HCT116 (cell line): Measurements from ENCODE around the gene ACAP2. TPM values are rescaled to one million over a fixed set of nuclear protein-coding genes. Genes with fewer than 3 reads are reported as not detected.

Source experiments
- ATAC-seq: fragments of 200-7000 bp; cut with Tn5 transposase; 2 replicates; pipeline ENCODE4 v1.9.1; 2020; ENCODE audit warnings: mild to moderate bottlenecking, moderate library complexity
- BruUV-seq: library from RNA; stranded (reverse); fragments of 400-500 nt; replicated peaks from 2 replicates; lab custom pipeline; 2021; lab: Mats Ljungman, UMichigan
- CTCF ChIA-PET: fragments of 300-600 bp; sonication (Branson Sonifier 250); formaldehyde crosslinking; loops from one replicate; lab custom pipeline; 2021; ENCODE audit warnings: antibody characterized with exemption; lab: Charles Lee
- POLR2A ChIA-PET: fragments of 300-600, 350-600 bp; sonication (Branson Sonifier 250); formaldehyde crosslinking; loops from one replicate; lab custom pipeline; 2021; ENCODE audit warnings: antibody characterized with exemption; lab: Charles Lee
- RAD21 ChIA-PET, 2 experiments: fragments of 300-600 bp; sonication (Branson Sonifier 250); formaldehyde crosslinking; loops; one replicate each; lab custom pipeline; 2023; ENCODE audit warnings: low total read pairs in 2 of 2; ENCODE audit not compliant: uncharacterized antibody in 2 of 2, unreplicated experiment in 2 of 2, low non-redundant PET in 1 of 2; lab: Charles Lee
- DNase-seq: peaks from one replicate; pipeline ENCODE4 v3.0.0-alpha.2; 2010; ENCODE audit warnings: low read depth, low spot score
- H2AFZ ChIP-seq: fragments of 200-600 bp; shearing (Covaris generic), sonication (generic); 2 replicates; pipeline ENCODE4 v1.6.1; 2017; ENCODE audit warnings: low read depth, mixed run types, mixed read lengths, antibody characterized with exemption, low read length; ENCODE audit not compliant: poor library complexity, severe bottlenecking
- H3K27ac ChIP-seq: 2 replicates; pipeline ENCODE4 v1.5.1; 2012; ENCODE audit warnings: low read depth, low read length
- H3K27me3 ChIP-seq: fragments of 200-600 bp; sonication (generic); 2 replicates; pipeline ENCODE4 v1.6.1; 2016; ENCODE audit warnings: mixed run types, low read length, mixed read lengths; ENCODE audit not compliant: insufficient read depth
- H3K36me3 ChIP-seq, 2 experiments: fragments of 200-500 bp in 1 of 2; fragments of 200-600 bp in 1 of 2; sonication (Bioruptor generic) in 1 of 2; sonication (generic) in 1 of 2; 2 replicates each; pipeline versions ENCODE4 v1.5.1 to v1.6.1; 2014 to 2016; ENCODE audit warnings: low read length in 2 of 2, inconsistent platforms in 1 of 2, mixed read lengths in 1 of 2, mixed run types in 1 of 2; ENCODE audit not compliant: insufficient read depth in 2 of 2, control insufficient read depth in 1 of 2
- H3K4me1 ChIP-seq, 2 experiments: fragments of 200-600 bp in 1 of 2; sonication (generic) in 1 of 2; 2 replicates each; pipeline versions ENCODE4 v1.5.1 to v1.6.1; 2012 to 2017; ENCODE audit warnings: low read length in 2 of 2, inconsistent platforms in 1 of 2, mild to moderate bottlenecking in 1 of 2, mixed read lengths in 1 of 2, mixed run types in 1 of 2, moderate library complexity in 1 of 2; ENCODE audit not compliant: insufficient read depth in 2 of 2, control insufficient read depth in 1 of 2
- H3K4me2 ChIP-seq: fragments of 200-600 bp; sonication (generic); 2 replicates; pipeline ENCODE4 v1.6.1; 2017; ENCODE audit warnings: mixed run types, low read length, mixed read lengths
- H3K4me3 ChIP-seq, 2 experiments: fragments of 200-600 bp in 1 of 2; sonication (generic) in 1 of 2; replicated peaks in 1 of 2; 2 replicates each; pipeline ENCODE4 v1.5.1; 2011 to 2016; ENCODE audit warnings: low read length in 2 of 2, control low read depth in 1 of 2, low read depth in 1 of 2, mild to moderate bottlenecking in 1 of 2, mixed read lengths in 1 of 2, mixed run types in 1 of 2
- H3K79me2 ChIP-seq: fragments of 200-600 bp; sonication (generic); 2 replicates; pipeline ENCODE4 v1.6.1; 2017; ENCODE audit warnings: mild to moderate bottlenecking, mixed run types, low read length, moderate library complexity, mixed read lengths; ENCODE audit not compliant: insufficient read depth
- H3K9ac ChIP-seq: fragments of 200-600 bp; sonication (generic); 2 replicates; pipeline ENCODE4 v1.6.1; 2016; ENCODE audit warnings: low read length, mixed read lengths
- H3K9me2 ChIP-seq: fragments of 200-600 bp; sonication (generic), shearing (Covaris generic); 2 replicates; pipeline ENCODE4 v1.6.1; 2017; ENCODE audit warnings: mixed run types, mild to moderate bottlenecking, moderate library complexity; ENCODE audit not compliant: insufficient read depth
- H3K9me3 ChIP-seq, 2 experiments: fragments of 200-500 bp in 1 of 2; fragments of 200-600 bp in 1 of 2; sonication (Bioruptor generic) in 1 of 2; sonication (generic) in 1 of 2; 2 replicates each; pipeline ENCODE4 v1.6.1; 2014 to 2017; ENCODE audit warnings: low read length in 2 of 2, mixed read lengths in 2 of 2, inconsistent platforms in 1 of 2, low read depth in 1 of 2, mild to moderate bottlenecking in 1 of 2, mixed run types in 1 of 2, moderate library complexity in 1 of 2; ENCODE audit not compliant: control insufficient read depth in 1 of 2, insufficient read depth in 1 of 2
- H4K20me1 ChIP-seq: fragments of 200-600 bp; sonication (generic), shearing (Covaris generic); 2 replicates; pipeline ENCODE4 v1.6.1; 2017; ENCODE audit warnings: mixed run types, mild to moderate bottlenecking, moderate library complexity; ENCODE audit not compliant: insufficient read depth
- ATF3 ChIP-seq: IDR thresholded peaks from 2 replicates; pipeline ENCODE4 v1.6.1; 2012
- CBX3 ChIP-seq: IDR thresholded peaks from 2 replicates; pipeline ENCODE4 v1.6.1; 2012; ENCODE audit warnings: low read depth
- CEBPB ChIP-seq: IDR thresholded peaks from 2 replicates; pipeline ENCODE4 v1.6.1; 2012; ENCODE audit warnings: low read depth
- ELF1 ChIP-seq: IDR thresholded peaks from 2 replicates; pipeline ENCODE4 v1.6.1; 2012; ENCODE audit warnings: low read depth, borderline replicate concordance
- EZH2 ChIP-seq: fragments of 200-600 bp; sonication (generic); IDR thresholded peaks from 2 replicates; pipeline ENCODE4 v1.6.1; 2017; ENCODE audit warnings: antibody characterized with exemption, mixed run types
- FOSL1 ChIP-seq: IDR thresholded peaks from 2 replicates; pipeline ENCODE4 v1.6.1; 2012; ENCODE audit warnings: low read depth
- POLR2A ChIP-seq: IDR thresholded peaks from 2 replicates; pipeline ENCODE4 v1.7.0; 2011; ENCODE audit warnings: borderline replicate concordance; ENCODE audit not compliant: insufficient read depth, insufficient read length; ENCODE audit errors: extremely low read depth
- SIN3A ChIP-seq: IDR thresholded peaks from 2 replicates; pipeline ENCODE4 v1.6.1; 2012; ENCODE audit warnings: low read depth
- SP1 ChIP-seq: IDR thresholded peaks from 2 replicates; pipeline ENCODE4 v1.6.1; 2012; ENCODE audit warnings: low read depth
- TCF7L2 ChIP-seq: IDR thresholded peaks from 2 replicates; pipeline ENCODE4 v1.7.0; 2011; ENCODE audit warnings: borderline replicate concordance, inconsistent platforms; ENCODE audit not compliant: insufficient read depth, insufficient read length; ENCODE audit errors: extremely low read depth
- ZFX ChIP-seq: fragments of 450-650 bp; IDR thresholded peaks from 2 replicates; pipeline ENCODE4 v1.6.1; 2017
- intact Hi-C: fragments of 100-400 bp; cut with micrococcal nuclease; formaldehyde crosslinking; loops from 2 replicates; pipeline ENCODE4 v1.10.0; 2022
- total RNA-seq: library from RNA; stranded (reverse); gene quantifications from one replicate; pipeline ENCODE4 v1.2.1, GENCODE V29; 2021; ENCODE audit not compliant: unreplicated experiment
- TF ChIP-seq, protein P1 (sequence below): IDR thresholded peaks from 2 replicates; pipeline ENCODE4 v1.6.1; 2012
- TF ChIP-seq, protein P2 (sequence below): IDR thresholded peaks from 2 replicates; pipeline ENCODE4 v1.6.1; 2011; ENCODE audit warnings: mild to moderate bottlenecking, low read length, moderate library complexity; ENCODE audit not compliant: insufficient replicate concordance; ENCODE audit errors: extremely low read depth

The ACAP2 gene
- total RNA-seq, 1 experiment from 2014 or later: 43.0 TPM

DNA sequence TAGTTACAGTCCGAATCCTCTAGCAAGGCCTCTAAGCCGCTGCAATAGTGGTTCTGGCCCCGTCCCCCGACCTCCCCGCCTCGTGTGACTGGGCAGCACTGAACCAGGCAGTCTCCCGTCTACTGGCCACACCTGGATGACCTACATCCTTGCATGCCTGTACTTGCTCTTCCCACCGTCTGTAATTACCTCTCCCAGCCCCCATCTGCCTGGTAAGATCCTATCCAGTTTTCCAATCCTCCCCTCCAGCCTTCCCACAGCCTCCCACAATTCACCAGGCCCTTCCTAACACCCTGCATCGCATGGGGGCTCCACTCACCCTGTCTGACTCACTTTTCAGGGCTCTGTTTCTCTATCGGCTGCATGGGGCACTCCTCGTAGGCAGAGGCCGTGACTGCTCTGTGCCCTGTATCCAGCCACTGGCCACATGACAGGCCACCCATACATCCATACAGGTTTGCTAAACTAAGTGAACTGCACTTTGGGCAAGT, 204.7 kb downstream of the ACAP2 start:
- RAD21 ChIA-PET: no interaction called here
- Histone ChIP-seq H4K20me1 (no peaks in the 10 kb centered on the region), H3K79me2 (no peaks in the 10 kb centered on the region), H3K4me1 (peaks cover 0 to 6% of the 10 kb centered on the region in 2 experiments; a peak in 1 of 4 replicates), H3K27me3 (no peaks in the 10 kb centered on the region), H3K9ac (no peak overlapping the region), H3K9me3 (no peaks in the 10 kb centered on the region), H3K36me3 (no peaks in the 10 kb centered on the region), H3K9me2 (no peaks in the 10 kb centered on the region), H2AFZ (no peak overlapping the region), H3K4me2 (no peak overlapping the region), H3K4me3 (no peak overlapping the region), H3K27ac (no peak overlapping the region)
- CTCF ChIA-PET: no interaction called here
- BruUV-seq: no TSS peak
- TF ChIP-seq, protein P1, sequence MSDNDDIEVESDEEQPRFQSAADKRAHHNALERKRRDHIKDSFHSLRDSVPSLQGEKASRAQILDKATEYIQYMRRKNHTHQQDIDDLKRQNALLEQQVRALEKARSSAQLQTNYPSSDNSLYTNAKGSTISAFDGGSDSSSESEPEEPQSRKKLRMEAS: no peak
- TF ChIP-seq SIN3A: no peak
- TF ChIP-seq FOSL1: no peak
- no peak for TF ChIP-seq POLR2A
- TF ChIP-seq ATF3: no peak
- no peak for TF ChIP-seq TCF7L2
- no peak for TF ChIP-seq CEBPB
- no peak for TF ChIP-seq ELF1
- TF ChIP-seq EZH2: no peak
- TF ChIP-seq SP1: no peak
- intact Hi-C loops: no loop called here
- POLR2A ChIA-PET: no interaction called here
- DNase-seq (no peak), ATAC-seq (no peak)

DNA sequence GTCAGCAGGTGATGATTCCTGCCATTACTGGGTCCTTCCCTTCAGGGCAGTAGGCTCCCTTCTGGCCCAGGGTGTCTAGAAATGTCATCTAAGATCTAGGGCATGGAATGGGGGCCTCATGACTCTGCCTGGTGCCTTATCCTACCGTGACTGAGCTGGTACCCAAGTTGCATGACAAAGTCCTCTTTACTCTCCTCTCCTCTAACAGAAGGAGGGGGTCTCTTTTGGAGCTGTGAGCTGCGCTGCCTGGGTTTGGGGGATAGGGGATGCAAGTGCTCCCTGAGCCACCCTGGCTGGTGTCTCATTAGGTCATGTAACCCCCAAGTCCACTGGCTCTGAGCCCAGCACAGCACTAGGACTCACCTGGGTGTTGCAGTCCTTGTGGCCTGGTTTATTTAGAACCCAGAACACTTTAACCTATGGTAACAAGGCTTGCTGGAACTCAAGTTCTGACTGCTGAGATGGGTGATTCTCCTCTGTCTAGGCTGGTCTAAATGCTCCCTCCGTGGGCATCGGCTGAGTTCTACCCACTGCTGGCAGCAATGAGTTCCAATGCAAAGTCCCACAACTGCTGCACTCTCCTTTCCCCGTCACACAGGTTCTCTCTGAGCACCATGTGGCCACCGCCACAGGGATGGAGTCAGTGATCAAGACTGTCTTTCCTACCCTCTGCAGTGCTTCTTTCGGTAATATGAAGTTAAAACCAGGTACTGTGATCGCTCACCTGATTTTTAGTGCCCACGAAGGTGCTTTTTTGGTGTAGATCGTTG, 205.8 kb downstream of the ACAP2 start:
- H3K27me3 ChIP-seq: no peaks in the 10 kb centered on the region
- no peaks in the 10 kb centered on the region for H4K20me1 ChIP-seq
- no peaks in the 10 kb centered on the region for H3K36me3 ChIP-seq
- RAD21 ChIA-PET: no interaction called here
- ATAC-seq (no peak), DNase-seq (no peak)
- no peak for TF ChIP-seq CBX3
- TF ChIP-seq POLR2A: no peak
- no peak for TF ChIP-seq CEBPB
- TF ChIP-seq ZFX: no peak
- no peak for TF ChIP-seq FOSL1
- TF ChIP-seq, protein P2, sequence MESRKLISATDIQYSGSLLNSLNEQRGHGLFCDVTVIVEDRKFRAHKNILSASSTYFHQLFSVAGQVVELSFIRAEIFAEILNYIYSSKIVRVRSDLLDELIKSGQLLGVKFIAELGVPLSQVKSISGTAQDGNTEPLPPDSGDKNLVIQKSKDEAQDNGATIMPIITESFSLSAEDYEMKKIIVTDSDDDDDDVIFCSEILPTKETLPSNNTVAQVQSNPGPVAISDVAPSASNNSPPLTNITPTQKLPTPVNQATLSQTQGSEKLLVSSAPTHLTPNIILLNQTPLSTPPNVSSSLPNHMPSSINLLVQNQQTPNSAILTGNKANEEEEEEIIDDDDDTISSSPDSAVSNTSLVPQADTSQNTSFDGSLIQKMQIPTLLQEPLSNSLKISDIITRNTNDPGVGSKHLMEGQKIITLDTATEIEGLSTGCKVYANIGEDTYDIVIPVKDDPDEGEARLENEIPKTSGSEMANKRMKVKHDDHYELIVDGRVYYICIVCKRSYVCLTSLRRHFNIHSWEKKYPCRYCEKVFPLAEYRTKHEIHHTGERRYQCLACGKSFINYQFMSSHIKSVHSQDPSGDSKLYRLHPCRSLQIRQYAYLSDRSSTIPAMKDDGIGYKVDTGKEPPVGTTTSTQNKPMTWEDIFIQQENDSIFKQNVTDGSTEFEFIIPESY: no peak
- no peaks in the 10 kb centered on the region for H3K9me2 ChIP-seq
- H2AFZ ChIP-seq: no peak overlapping the region
- H3K27ac ChIP-seq: no peak overlapping the region
- no peak overlapping the region for H3K9ac ChIP-seq
- no peak overlapping the region for H3K4me3 ChIP-seq
- H3K4me1 ChIP-seq: peaks cover 0 to 6% of the 10 kb centered on the region in 2 experiments; a peak in 1 of 4 replicates
- POLR2A ChIA-PET: no interaction called here
- H3K79me2 ChIP-seq: no peaks in the 10 kb centered on the region
- CTCF ChIA-PET: no interaction called here
- no TSS peak for BruUV-seq
- no peaks in the 10 kb centered on the region for H3K9me3 ChIP-seq
- no peak overlapping the region for H3K4me2 ChIP-seq
- intact Hi-C loops: no loop called here
